ENCODE data around the gene MLX.
A peak's percentile ranks its signal among the peaks of the same experiment; 100 is the strongest.
"Not testable (repeated sequence)": the region's sequence is repeated elsewhere in the genome, so short reads cannot be mapped to it uniquely, and the experiment has no call there.

The MLX gene

DNA sequence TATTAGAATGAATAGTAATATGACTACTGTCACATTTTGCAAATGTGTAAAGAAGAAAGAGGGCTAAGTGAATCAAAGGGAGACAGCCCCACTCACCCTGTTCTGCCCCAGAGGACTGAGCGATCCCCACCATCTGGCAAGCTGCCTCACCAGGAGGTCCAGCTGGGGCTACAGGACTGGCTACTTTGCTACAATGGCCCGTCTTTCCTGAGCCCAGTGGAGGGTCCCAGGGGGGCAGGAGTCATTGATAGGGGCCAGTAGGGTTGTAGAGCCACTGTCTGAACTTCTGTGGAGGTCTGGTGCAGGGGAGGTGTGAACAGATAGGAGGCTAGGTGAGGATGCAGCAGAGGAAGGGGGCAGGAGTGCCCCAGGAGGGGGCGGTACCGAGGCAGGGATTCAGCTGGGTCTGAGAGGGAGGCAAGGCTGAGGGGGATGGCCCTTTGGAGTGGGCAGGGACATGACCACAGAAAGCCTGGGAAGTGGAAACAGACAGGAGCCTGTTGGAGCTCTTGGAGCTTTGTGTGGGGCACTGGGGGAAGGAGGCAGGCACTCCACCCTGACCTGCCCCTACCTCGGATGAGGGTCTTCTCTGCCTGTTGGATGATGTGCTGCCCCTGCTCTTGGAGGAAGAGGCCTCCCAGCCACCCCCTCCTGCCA, 10.8 kb upstream of the MLX start:
- not testable (repeated sequence) for DNase-seq

DNA sequence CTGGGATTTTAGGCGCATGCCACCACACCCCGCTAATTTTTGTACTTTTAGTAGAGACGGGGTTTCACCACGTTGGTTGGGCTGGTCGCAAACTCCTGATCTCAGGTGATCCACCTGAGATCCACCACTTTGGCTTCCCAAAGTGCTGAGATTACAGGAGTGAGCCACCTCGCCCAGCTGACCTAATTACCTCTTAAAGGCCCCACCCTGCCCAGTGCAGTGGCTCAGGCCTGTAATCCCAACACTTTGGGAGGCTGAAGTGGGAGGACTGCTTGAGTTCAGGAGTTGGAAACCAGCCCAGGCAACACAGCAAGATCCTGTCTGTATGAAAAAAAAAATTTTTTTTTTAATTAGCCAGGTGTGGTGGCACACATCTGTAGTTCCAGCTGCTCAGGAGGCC, 7.8 kb upstream of the MLX start:
- DNase-seq: no peak

DNA sequence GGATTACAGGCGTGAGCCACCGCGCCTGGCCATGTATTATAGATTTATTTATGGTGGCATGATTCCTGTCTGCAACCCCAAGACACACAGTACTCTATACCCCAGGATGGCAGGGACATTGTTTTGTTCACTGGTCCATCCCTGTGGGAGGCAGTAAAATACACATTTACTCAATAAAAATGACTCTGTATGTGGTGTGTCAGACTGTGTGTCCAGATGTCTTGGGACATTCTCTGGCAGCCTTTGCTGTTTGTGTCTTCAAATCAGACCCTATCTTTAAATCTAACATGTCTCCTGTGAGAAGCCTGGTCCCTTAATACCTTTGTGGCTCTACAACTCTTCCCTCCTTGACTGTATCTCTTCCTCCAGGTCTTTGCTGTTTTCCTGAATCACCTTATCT, 6.7 kb upstream of the MLX start:
- DNase-seq: no peak

DNA sequence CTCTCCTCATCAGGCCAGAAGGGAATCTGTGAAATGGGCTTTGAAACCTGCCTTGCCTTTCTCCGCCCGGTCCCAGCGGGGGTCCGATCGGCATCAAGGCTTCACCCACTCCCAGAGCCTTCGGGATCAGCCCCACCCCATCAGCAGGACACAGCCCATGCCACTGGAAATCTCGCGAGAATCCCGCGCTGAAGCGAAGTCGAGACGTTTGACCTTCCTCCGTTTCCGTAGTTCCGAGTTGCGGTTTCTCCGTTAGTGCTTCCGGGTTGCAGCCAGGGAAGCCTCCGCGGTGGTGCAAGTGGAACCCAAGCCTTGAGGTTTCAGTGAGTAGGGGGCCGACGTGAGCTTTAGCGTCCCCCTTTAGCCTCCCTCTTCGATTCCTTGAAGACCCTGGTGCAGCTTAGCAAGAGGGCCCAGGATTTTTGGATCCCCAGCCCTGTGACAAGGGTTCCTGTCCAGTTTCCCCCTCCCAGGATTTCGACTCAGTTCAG, 5.0 kb upstream of the MLX start, which contains the start of gene COASY:
TSS of gene COASY (plus strand) at position 252 of the 491 bp plus-strand sequence. CDS start 475 bp downstream, outside the sequence.
- peak; percentile 91 for DNase-seq

DNA sequence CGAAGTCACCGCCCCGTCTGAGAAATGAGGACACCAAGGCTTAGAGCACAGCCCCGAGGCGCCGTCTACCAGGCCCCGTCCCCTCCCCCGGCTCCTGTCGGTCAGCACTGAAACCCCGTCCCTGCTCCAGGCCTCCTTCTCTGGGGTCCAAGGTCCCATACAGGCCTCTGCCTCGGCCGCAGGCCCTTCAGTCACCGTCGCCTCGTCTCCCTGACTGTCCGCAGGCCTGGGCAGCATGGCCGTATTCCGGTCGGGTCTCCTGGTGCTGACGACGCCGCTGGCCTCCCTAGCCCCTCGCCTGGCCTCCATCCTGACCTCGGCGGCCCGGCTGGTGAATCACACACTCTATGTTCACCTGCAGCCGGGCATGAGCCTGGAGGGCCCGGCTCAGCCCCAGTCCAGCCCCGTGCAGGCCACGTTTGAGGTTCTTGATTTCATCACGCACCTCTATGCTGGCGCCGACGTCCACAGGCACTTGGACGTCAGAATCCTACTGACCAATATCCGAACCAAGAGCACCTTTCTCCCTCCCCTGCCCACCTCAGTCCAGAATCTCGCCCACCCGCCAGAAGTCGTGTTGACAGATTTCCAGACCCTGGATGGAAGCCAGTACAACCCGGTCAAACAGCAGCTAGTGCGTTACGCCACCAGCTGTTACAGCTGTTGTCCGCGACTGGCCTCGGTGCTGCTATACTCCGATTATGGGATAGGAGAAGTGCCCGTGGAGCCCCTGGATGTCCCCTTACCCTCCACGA, 4.3 kb upstream of the MLX start:
- DNase-seq: peak; percentile 27

DNA sequence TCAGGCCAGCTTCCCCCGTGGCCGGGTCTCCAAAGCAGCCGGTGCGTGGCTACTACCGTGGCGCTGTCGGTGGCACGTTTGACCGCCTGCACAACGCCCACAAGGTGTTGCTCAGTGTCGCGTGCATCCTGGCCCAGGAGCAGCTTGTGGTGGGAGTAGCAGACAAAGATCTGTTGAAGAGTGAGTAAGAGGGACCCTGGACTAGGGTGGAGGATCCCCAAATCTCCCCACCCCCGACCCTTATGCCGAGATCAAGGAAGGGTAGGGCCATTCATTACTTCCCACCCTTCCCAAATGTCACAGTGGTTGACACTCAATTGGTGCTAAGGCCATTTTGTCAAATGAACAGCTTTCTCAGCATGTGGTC, 3.8 kb upstream of the MLX start:
- no peak for DNase-seq

DNA sequence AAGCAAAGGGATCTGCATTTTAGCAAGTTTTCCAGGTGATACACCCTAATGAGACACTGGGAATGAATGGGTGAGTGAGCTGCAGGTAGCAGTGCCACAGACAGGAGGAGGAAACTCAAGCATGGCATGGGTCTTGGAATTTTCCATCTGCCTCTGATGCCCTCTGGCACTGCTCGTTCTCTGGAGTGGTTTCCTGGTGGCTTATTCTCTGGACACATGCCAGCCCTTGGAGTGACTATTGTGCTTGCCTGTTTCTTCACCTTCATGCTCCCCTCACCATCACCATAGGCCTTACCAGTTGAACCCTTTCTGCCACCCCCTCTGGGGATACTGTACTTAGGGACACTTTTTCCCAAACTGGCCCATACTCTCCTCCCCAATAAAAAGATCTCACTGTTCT, 3.4 kb upstream of the MLX start:
- no peak for DNase-seq

DNA sequence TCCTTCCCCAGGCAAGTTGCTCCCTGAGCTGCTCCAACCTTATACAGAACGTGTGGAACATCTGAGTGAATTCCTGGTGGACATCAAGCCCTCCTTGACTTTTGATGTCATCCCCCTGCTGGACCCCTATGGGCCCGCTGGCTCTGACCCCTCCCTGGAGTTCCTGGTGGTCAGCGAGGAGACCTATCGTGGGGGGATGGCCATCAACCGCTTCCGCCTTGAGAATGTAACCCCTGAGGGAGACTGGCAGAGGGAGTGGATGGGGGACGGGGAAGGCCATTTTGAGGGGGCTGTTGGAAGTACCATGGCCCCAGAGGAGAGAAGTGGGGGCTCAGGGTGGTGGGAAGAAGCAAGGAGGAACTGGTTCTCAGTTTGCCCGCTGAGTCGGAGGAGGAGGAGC, 3.0 kb upstream of the MLX start:
- DNase-seq: no peak

DNA sequence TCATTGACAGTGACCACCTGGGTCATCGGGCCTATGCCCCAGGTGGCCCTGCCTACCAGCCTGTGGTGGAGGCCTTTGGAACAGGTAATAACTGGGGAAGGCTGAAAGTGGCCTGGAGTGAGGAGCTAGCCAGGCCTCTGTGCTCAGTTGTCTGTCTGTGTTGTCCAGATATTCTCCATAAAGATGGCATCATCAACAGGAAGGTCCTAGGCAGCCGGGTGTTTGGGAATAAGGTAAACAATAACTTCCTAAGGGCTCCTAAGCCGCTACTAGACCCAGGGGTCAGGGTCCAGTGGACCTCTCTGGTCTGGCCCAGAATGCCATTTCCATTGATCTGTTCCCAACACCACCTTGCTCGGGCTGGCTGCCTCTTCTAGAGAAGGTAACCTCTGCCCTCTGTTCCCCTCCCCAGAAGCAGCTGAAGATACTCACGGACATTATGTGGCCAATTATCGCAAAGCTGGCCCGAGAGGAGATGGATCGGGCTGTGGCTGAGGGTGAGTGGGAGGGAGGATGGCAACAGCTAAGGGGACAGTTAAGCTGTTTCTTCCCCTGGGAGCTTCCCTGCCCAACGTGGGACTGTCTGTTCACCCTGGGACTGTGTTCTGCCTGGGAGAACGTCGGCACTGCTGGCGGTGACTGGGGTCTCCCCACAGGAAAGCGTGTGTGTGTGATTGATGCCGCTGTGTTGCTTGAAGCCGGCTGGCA, 1.9 kb upstream of the MLX start:
- DNase-seq: no peak

DNA sequence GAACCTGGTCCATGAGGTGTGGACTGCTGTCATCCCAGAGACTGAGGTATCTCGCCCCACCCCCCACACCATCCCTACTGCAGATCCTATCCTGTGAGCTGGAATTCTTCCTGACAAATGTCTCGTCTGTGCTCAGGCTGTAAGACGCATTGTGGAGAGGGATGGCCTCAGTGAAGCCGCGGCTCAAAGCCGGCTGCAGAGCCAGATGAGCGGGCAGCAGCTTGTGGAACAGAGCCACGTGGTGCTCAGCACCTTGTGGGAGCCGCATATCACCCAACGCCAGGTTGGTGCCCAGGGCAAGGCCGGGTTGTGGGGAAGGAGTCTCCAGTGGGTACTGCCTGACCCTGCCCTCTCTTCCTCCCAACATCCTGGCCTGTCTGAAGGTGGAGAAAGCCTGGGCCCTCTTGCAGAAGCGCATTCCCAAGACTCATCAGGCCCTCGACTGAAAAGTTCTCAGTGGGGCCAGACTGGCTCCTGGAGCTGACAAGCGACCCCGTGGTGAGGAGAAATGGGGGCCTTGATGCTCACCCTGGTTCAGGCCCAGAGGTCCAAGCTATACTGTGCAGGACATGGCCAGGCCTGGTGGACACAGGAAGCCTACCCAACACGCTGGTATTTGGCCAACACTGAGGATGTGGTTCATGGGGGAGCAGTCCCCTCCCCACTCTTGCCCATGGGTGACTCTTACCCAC, 1.2 kb upstream of the MLX start:
- DNase-seq: no peak

DNA sequence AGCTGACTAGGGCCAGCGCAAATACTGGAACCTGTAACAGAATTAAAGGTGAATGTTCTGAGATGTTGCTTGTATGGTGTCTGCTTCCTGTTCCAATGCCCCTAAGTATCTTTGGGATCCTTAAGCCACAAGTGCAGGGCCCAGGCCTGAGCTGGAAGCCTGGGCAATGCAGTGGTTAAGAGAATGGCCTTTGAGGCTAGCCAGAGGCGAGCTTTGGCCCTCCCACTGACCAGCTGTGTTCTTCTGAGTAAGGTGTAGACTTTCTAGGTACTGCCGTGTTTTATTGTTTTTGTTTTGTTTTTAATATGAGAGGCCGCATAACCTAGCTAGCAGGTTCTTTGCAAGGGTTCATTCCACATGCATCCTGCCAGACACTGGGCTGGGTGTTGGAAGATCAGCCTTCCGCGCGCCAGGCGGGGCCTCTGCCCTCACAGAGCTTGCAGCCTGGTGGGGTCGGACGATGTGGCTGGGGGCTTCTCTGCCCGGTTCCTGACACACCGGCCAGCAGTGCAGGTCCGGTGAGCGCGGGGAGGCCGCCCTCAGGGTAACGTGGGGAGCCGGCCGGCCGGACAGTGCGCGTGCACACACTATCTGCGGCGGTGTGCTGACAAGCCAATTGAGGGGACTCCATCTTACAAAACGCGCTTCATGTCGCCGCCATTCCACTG, 551 bp upstream of the MLX start:
- no peak for DNase-seq

DNA sequence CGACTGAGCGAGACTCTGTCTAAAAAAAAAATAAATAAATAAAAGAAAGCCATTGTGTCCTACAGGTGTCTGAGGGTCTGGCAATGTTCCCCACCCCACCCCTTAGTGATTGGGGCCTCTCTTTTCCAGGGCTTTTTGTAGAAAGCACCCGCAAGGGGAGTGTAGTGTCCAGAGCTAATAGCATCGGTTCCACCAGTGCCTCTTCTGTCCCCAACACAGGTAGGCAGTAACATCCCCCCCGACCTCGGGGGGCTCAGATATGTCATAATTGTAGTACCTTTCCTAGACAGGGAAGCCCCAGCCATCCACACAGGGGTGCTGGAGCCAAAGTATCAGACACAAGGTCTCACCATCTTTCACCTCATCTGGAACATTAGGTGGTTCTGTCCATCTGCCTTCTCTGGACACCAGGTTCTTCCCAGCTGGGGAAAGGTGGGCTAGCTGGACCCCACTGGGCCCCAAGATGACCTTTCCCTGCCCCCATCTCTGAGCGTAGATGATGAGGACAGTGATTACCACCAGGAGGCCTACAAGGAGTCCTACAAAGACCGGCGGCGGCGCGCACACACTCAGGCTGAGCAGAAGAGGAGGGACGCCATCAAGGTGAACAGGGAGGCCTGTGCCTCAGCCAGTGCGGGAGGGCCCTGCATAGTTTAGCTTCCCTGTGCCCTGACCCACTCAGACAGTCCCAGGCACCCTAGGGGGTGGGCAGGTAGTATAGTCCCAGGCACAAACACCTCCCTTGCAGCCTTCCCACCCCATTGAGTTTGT, 1.6 kb downstream of the MLX start:
- no peak for DNase-seq

DNA sequence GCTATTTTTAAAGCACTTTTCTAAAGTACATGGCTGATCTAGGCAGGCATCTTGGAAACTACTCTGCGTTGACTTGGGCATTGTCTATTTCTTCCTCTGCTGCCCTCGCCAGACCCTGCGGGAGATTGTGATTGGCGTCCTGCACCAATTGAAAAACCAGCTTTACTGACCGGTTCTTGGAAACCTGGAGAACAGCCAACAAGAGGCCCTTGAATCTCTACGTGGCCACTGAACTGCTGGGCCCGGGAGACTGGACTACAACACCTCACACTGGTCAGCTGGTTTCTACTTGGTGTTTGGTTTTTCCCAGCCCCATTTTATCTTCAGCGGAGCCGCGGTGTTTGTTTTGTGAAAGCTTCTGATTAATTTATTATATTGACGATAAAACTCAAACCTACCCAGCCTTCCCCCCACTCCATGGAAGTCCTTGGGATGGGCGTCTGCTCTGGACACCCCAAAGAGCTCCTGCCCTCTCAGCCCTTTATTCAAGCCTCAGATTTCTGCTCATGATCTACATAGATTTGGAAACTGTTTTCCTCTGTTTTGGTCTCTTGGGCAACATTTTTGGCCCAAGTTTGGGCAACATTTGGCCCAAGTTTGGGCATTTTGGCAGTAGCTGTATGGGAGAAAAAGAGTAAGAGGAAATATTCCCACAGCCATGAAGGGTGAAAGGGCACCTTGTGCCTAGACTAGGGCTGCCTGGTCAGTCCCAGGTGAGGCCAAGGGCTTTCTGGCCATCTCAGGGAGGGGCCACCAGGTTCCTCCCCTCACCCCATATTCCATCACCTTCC, 4.7 kb downstream of the MLX start:
- no peak for DNase-seq

DNA sequence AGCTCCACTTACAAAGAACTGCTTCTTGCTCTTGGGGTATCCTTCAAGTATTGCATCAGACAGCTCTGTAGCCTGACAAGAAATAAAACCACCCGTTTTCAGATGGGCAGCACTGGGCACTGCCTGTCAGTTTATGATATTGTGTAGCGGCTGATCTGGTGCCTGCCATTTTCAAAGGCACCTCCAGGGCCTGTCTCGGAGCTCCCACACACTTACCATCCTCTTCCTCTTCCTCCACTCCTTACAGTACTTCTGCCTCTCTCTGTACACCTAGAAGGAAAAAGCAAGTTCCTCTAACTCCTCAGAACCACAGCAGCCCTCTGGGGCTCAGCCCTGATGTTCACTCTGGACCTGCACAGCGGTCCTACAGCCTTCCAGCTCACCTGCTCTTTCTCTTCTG, 6.2 kb downstream of the MLX start:
- DNase-seq: no peak

DNA sequence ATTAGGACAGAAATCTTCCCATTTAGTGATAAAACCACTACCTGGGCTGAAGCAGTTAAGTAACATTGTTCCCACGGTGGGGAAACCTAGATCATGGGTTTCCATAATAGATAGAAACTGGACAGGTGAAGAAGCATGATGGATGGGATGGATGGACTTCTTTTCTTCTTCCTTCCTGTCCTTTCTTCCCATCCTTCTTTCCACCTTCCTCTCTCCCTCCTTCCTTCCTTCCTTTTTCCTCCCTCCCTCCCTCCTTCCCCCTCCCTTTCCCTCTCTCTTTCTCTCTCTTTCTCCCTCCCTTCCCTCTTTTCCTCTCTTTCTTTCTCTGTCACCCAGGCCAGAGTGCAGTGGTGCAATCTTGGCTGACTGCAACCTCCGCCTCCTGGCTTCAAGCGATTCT, 7.6 kb downstream of the MLX start:
- no peak for DNase-seq

DNA sequence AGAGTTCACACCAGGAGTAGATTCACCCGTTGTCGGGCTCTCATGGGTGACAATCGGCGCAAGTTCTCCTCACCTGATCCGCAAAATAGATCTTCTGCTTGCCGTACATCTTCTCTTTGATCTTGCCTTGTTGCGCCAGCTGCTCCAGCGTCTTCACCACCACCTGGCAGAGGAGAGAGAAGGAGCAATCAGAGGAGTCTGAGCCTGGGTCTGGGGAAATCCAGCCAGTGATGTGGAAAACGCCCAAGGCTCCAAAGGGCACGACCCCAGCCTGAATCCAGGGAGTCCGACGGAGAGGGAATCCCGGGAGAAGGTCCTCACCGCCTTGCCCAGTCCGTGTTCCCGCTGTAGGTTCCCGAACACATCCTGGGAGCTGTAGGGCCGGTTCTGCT, 10.2 kb downstream of the MLX start:
- no peak for DNase-seq

DNA sequence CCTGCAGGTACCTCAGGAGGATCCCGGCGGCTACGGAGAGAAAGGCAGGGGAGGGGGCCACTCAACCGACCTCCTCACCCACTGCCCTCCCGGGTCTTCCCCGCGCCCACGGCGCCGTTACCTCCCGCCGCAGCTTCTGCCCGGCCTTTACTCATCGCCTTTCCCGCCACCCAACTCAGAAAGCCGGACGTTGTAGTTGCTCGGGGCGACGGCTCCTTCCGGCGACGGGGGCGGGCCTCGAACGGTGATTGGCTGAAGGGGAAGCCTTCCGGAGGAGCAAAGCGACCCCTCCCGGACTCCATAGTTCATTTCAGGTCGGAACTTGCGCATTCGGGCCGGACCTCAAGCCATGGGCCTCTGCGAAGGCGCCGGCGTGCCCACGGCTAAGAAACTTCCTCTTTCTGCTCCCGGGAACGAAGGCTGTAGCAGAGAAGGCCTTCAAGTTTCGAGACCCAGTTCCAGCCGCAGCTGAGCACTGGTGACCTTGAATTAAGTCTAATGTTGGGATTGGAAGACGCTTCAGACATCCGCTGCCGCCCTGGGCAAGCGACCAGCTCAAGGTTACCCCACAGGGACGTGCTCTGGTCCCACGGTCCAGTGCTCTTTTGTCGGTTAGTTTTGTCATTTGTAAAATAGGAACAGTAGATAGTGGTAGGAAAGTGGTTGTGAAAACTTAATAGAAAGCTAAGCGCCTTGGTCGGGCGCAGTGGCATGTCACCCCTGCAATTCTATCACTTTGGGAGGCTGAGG, 10.8 kb downstream of the MLX start, which contains the start of gene PSMC3IP:
TSS of gene PSMC3IP (minus strand) at position 198 of the 750 bp plus-strand sequence. CDS start at position 155, 43 bp downstream.
- peak; percentile 91 for DNase-seq

DNA sequence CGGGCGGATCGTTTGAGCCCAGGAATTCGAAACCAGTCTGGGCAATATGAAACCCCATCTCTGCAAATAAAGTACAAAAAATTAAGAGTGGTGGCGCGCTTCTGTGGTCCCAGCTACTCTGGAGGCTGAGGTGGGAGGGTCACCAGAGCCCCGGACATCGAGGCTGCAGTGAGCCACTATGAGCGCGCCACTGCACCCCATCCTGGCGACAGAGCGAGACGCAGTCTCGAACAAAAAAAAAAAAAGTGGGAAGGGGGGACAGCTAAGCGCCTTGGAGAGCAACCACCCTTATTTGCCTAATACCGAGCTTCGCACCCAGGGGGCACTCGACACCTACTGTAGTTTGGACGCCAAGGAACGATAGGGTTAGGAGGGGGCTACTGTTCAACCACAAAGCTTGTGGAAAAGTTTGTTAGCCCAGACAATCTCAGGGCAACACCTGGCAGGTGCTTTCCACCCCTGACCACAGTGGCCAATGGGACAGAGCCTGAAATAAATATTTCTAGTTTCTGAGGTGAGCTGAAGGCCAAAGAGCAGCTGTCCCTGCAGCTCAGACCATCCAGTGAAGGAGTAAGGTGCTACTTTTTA, 11.5 kb downstream of the MLX start:
- peak; percentile 66 for DNase-seq

DNA sequence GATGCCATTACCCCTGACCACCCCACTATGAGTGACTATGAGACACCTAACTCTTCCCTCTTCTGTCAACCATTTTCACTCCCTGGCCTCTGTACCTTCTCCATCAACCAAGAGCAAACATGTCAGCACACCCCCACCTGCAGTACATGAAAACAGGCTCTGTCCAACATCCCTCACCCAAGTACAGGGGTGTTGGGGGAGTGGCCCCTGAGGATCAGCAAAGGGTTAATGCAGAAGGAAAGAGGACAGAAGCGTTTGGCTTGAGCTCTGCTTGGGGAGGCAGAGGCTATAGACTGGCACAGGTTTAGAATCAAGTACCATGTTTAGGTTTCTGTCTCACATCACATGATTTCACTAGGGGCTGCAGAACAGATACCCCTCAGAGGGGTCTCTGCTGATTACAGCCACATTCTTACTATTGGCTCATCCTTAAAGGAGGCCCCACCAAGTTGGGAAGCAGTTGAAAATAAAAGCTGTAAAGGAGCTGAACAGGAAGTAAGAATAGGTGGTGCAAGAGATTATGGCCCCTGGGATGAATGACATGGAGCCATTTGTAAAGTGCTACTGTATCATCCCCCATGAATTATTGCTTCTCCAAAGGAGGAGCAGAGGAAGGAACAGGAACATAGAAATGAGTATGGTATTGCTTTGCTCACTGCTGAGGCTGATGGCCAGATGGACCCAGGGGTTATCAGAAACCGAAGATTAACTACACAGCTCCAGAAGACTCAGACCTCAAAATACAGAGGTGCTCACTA, 13.1 kb downstream of the MLX start:
- no peak for DNase-seq

Data from CD4-positive, alpha-beta T cell treated with Interferon gamma for 1 hour (primary cell).